H1 (cell line): ENCODE results near the gene THOC7. TPM values are rescaled to one million over a fixed set of nuclear protein-coding genes. Genes with fewer than 3 reads are reported as not detected.

Experiments
- CHD7 ChIP-seq: fragments of 300-600 bp; sonication (generic); IDR thresholded peaks from 2 replicates; pipeline ENCODE4 v1.7.1; 2012; ENCODE audit warnings: low read length, moderate library complexity, mild to moderate bottlenecking, inconsistent platforms; ENCODE audit not compliant: insufficient replicate concordance
- CREB1 ChIP-seq: IDR thresholded peaks from 2 replicates; pipeline ENCODE4 v1.6.1; 2012; ENCODE audit warnings: inconsistent platforms
- HDAC2 ChIP-seq, 2 experiments: fragments of 300-600 bp in 1 of 2; sonication (generic) in 1 of 2; IDR thresholded peaks; 2 replicates each; pipeline ENCODE4 v1.6.1; 2011 to 2012; ENCODE audit warnings: low read depth in 2 of 2, low read length in 2 of 2, mild to moderate bottlenecking in 2 of 2, moderate library complexity in 2 of 2, borderline replicate concordance in 1 of 2, inconsistent platforms in 1 of 2
- HDAC6 ChIP-seq: IDR thresholded peaks from one replicate; pipeline ENCODE4 v1.7.1; 2012; ENCODE audit warnings: low read depth, mild to moderate bottlenecking, inconsistent platforms, low read length, moderate library complexity
- NANOG ChIP-seq: IDR thresholded peaks from 2 replicates; pipeline ENCODE4 v1.6.1; 2011; ENCODE audit warnings: low read length, low read depth, mild to moderate bottlenecking, inconsistent platforms; ENCODE audit not compliant: insufficient read depth, poor library complexity, severe bottlenecking
- SAP30 ChIP-seq: fragments of 300-600 bp; sonication (generic); IDR thresholded peaks from 2 replicates; pipeline ENCODE4 v1.7.1; 2012; ENCODE audit warnings: low read length, moderate library complexity, mild to moderate bottlenecking, inconsistent platforms; ENCODE audit not compliant: insufficient read depth, insufficient replicate concordance
- SIN3A ChIP-seq, 2 experiments: IDR thresholded peaks in 1 of 2; conservative IDR thresholded peaks in 1 of 2; 2 replicates each; pipeline ENCODE4 v1.6.1; 2011 to 2012; ENCODE audit warnings: low read length in 2 of 2, improper control_type of control experiment in 1 of 2, low read depth in 1 of 2, mild to moderate bottlenecking in 1 of 2
- SRF ChIP-seq: IDR thresholded peaks from 2 replicates; pipeline ENCODE4 v1.6.1; 2011; ENCODE audit warnings: mild to moderate bottlenecking, low read depth, low read length, moderate library complexity
- polyA plus RNA-seq, 7 experiments: library from polyadenylated mRNA; depleted of rRNA in 3 of 7; stranded (reverse) in 5 of 7; unstranded in 2 of 7; fragments of >200 nt in 5 of 7; fragments of 200-250 nt in 2 of 7; gene quantifications; 1 replicate in 5 of 7; 2 replicates in 1 of 7; 4 replicates in 1 of 7; pipeline versions ENCODE4 v1.2.1 to v1.2.3, GENCODE V29; 2011 to 2013; ENCODE audit warnings: missing spikeins in 2 of 7, mixed read lengths in 2 of 7
- total RNA-seq: library from RNA; stranded (reverse); fragmentation: NEBNext Ultra II Directional; extraction: Animal tissue kit (Norgen Biotek cat#: 25700); gene quantifications from 2 replicates; pipeline ENCODE4 v1.2.1, GENCODE V29; 2021

Gene THOC7
- total and polyA plus RNA-seq, 2 of the 8 experiments (the other 6 are each of a cell fraction or from before 2014, with no cell fraction given), result 18.7 to 74.0 TPM

GRCh38 chr3:63870615-63871005 is 7.0 kb upstream of the THOC7 start (continued):
- TF ChIP-seq CHD7, result no peak
- no peak for TF ChIP-seq HDAC6
- TF ChIP-seq HDAC2 (IDR thresholded peaks at IDR 0.05; ENCODE audit: borderline replicate concordance in 1 of 2, low read depth in 2 of 2, low read length in 2 of 2), result no peak
- no peak for TF ChIP-seq SAP30
- no peak for TF ChIP-seq NANOG
- TF ChIP-seq CREB1, result no peak
- TF ChIP-seq SIN3A (conservative IDR thresholded peaks at IDR 0.05 in 1 of 2, IDR thresholded peaks at IDR 0.05 in 1 of 2; ENCODE audit: low read depth in 1 of 2, low read length in 2 of 2), result no peak
- TF ChIP-seq SRF, result no peak
